Measurements from ENCODE around the gene LDAH.

DNA sequence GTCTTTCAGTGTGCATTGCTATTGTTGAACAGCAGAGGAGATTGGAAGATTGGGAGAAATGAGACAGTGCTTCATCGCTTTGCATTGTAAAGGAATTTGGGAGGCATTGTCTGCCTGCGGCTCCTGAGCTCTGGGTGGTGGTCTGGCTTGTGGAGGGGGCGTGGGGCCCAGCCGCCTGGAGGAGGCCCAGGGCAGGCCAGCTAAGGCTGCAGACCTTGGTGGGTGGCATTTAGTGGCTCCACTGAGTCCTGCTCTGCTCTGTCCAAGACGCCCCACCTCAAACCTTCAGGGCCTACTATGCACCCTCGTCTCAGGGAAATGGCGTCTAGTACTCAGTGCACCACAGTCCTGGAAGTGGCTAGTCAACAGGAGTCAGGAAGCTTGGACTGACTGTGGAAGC lies 166.3 kb downstream of the LDAH start:
- TF ChIP-seq, protein P1, sequence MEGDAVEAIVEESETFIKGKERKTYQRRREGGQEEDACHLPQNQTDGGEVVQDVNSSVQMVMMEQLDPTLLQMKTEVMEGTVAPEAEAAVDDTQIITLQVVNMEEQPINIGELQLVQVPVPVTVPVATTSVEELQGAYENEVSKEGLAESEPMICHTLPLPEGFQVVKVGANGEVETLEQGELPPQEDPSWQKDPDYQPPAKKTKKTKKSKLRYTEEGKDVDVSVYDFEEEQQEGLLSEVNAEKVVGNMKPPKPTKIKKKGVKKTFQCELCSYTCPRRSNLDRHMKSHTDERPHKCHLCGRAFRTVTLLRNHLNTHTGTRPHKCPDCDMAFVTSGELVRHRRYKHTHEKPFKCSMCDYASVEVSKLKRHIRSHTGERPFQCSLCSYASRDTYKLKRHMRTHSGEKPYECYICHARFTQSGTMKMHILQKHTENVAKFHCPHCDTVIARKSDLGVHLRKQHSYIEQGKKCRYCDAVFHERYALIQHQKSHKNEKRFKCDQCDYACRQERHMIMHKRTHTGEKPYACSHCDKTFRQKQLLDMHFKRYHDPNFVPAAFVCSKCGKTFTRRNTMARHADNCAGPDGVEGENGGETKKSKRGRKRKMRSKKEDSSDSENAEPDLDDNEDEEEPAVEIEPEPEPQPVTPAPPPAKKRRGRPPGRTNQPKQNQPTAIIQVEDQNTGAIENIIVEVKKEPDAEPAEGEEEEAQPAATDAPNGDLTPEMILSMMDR (IDR thresholded peaks at IDR 0.05; ENCODE audit: extremely low read depth in 1 of 2, insufficient read depth in 1 of 2, low read depth in 1 of 2, low read length in 2 of 2), result no peak
- no peak for TF ChIP-seq POLR2A (IDR thresholded peaks at IDR 0.05; ENCODE audit: low read depth, low read length)
- no peak for TF ChIP-seq POLR2AphosphoS5 (IDR thresholded peaks at IDR 0.05; ENCODE audit: insufficient read depth, low read depth, low read length)
- TF ChIP-seq EZH2 (IDR thresholded peaks at IDR 0.05; ENCODE audit: borderline replicate concordance, low read depth, low read length, severe bottlenecking), result no peak
- no peak for TF ChIP-seq MYC (IDR thresholded peaks at IDR 0.05; ENCODE audit: low read depth, low read length)
- TF ChIP-seq GATA2 (IDR thresholded peaks at IDR 0.05; ENCODE audit: insufficient read depth, insufficient read length, low read depth, low read length), result no peak

Data from endothelial cell of umbilical vein (primary cell).